HG03558 (cell line): ENCODE data around the gene CDCP1.
"Not testable (repeated sequence)": the region's sequence is repeated elsewhere in the genome, so short reads cannot be mapped to it uniquely, and the experiment has no call there.

Experiments used
- ATAC-seq: cut with Tn5 transposase; IDR thresholded peaks from one replicate; pipeline ENCODE4 v1.9.1; 2021; ENCODE audit warnings: moderate number of reproducible peaks; ENCODE audit not compliant: unreplicated experiment; ENCODE audit errors: extremely low read depth

Gene CDCP1

GRCh38 chr3:45088543-45089358, 57.4 kb downstream of the CDCP1 start:
- ATAC-seq: no peak

- no peak for ATAC-seq
Observed at GRCh38 chr3:45087155-45087554, 59.0 kb downstream of the CDCP1 start.

GRCh38 chr3:45084820-45085816, 61.1 kb downstream of the CDCP1 start:
- no peak for ATAC-seq

- ATAC-seq: no peak
Observed at GRCh38 chr3:45084361-45084760, 61.8 kb downstream of the CDCP1 start.

- ATAC-seq: no peak
Observed at GRCh38 chr3:45083023-45083422, 63.2 kb downstream of the CDCP1 start.

GRCh38 chr3:45082142-45082538, 64.0 kb downstream of the CDCP1 start:
- ATAC-seq: no peak

- no peak for ATAC-seq
Observed at GRCh38 chr3:45081506-45082141, 64.6 kb downstream of the CDCP1 start.

GRCh38 chr3:45080824-45081223, 65.4 kb downstream of the CDCP1 start:
- no peak for ATAC-seq

GRCh38 chr3:45079715-45080114, 66.5 kb downstream of the CDCP1 start:
- no peak for ATAC-seq

- no peak for ATAC-seq
Observed at GRCh38 chr3:45078910-45079522, 67.2 kb downstream of the CDCP1 start.

GRCh38 chr3:45078256-45078655, 67.9 kb downstream of the CDCP1 start:
- ATAC-seq: not testable (repeated sequence)

GRCh38 chr3:45075821-45076625, 70.2 kb downstream of the CDCP1 start:
- no peak for ATAC-seq

GRCh38 chr3:45071075-45071474, 75.1 kb downstream of the CDCP1 start:
- no peak for ATAC-seq

- no peak for ATAC-seq
Observed at GRCh38 chr3:45067941-45068340, 78.2 kb downstream of the CDCP1 start.

GRCh38 chr3:45067486-45067885, 78.7 kb downstream of the CDCP1 start:
- no peak for ATAC-seq

- no peak for ATAC-seq
Observed at GRCh38 chr3:45066109-45066801, 79.9 kb downstream of the CDCP1 start.

- ATAC-seq: no peak
Observed at GRCh38 chr3:45065373-45065720, 80.8 kb downstream of the CDCP1 start.

- ATAC-seq: no peak
Observed at GRCh38 chr3:45064512-45065372, 81.4 kb downstream of the CDCP1 start.
